OCI-LY1 (cell line): ENCODE measurements around the gene LIN52.

Experiments
- EZH2 ChIP-seq: fragments of 200-600 bp; sonication (generic), shearing (Covaris generic); IDR thresholded peaks from 2 replicates; pipeline ENCODE4 v1.8.0; 2017; ENCODE audit warnings: borderline replicate concordance, mixed run types, mild to moderate bottlenecking, antibody characterized with exemption, low read length, moderate library complexity, mixed read lengths
- TF ChIP-seq, protein P1 (sequence below): fragments of 200-600 bp; sonication (generic), shearing (Covaris generic); IDR thresholded peaks from 2 replicates; pipeline ENCODE4 v1.5.1; 2017; ENCODE audit warnings: mild to moderate bottlenecking, antibody characterized with exemption, low read length, moderate library complexity, mixed read lengths

DNA sequence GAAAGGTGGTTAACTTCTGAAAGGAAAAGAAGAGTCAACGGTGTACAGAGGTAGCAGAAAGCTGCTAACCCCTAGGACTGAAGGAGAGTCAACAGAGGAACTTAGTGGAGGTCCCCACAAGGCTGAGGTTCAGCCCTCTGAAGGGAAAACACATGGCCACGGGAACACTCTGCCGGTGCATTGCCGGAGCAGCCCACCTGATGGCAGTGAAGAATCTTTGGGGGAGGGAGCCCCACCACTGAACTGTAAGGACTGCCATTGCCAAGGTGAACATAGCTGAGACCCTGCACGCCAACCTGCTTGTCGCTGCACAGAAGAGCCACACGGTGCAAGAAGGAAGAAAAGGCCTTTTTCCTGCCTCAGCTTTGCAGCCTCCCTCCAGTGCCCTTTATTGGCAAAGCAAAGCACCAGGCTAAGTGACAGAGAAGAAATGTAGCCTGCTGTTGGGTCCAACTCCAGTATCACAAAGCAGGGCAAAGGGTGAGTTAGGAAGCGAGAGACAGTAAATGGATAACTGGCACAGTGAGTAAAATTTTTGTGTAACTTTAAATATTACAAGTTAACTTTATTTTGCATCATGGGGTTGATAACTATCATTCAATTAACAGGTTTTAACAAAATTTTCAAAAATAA is 76.9 kb downstream of the LIN52 start:
- TF ChIP-seq, protein P1, sequence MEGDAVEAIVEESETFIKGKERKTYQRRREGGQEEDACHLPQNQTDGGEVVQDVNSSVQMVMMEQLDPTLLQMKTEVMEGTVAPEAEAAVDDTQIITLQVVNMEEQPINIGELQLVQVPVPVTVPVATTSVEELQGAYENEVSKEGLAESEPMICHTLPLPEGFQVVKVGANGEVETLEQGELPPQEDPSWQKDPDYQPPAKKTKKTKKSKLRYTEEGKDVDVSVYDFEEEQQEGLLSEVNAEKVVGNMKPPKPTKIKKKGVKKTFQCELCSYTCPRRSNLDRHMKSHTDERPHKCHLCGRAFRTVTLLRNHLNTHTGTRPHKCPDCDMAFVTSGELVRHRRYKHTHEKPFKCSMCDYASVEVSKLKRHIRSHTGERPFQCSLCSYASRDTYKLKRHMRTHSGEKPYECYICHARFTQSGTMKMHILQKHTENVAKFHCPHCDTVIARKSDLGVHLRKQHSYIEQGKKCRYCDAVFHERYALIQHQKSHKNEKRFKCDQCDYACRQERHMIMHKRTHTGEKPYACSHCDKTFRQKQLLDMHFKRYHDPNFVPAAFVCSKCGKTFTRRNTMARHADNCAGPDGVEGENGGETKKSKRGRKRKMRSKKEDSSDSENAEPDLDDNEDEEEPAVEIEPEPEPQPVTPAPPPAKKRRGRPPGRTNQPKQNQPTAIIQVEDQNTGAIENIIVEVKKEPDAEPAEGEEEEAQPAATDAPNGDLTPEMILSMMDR, result no peak
- no peak for TF ChIP-seq EZH2
